Measurements from ENCODE around the gene TCF7L2.

- no peak for TF ChIP-seq YY1 (IDR thresholded peaks at IDR 0.05; ENCODE audit: insufficient read depth, insufficient read length)
- TF ChIP-seq ZNF274 (IDR thresholded peaks at IDR 0.05; ENCODE audit: low read depth, low read length) = no peak
Measured at GRCh38 chr10:113096128-113096996, 146.3 kb downstream of the TCF7L2 start.

Measured in NT2/D1 (cell line).